Skin of body (tissue), 2 donors: ENCODE measurements around the gene UCN. TPM values are rescaled to one million over a fixed set of nuclear protein-coding genes. Genes with fewer than 3 reads are reported as not detected.
"Not testable (repeated sequence)": the region's sequence is repeated elsewhere in the genome, so short reads cannot be mapped to it uniquely, and the experiment has no call there.

Experiments used
- DNase-seq: peaks from one replicate; lab custom pipeline; 2025; lab: John Stamatoyannopoulos, UW
- total RNA-seq: library from RNA; depleted of rRNA; stranded (reverse); fragments of >200 nt; gene quantifications from one replicate; pipeline ENCODE4 v1.2.3, GENCODE V29; 2014

The UCN gene
- total RNA-seq, 1 donor from 2014 or later: 0.30 TPM

DNA sequence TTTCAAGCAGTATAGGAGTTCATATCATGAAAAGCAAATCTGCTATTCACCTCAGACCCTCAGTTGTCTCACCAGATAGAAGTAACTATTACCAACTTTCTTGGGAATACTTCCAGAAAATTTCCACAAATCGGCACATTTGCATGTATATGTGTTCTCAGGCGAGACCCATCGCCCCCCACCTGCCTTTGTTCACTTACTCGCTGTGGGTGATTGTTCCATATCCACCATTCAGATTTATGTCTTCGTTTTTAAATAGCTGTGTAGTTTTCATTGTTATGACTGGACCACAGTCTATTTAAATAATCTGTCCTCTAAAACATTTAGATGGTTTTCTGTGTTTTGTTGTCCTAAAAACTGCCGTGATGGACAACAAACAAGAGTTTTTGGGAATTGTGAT is 22.8 kb downstream of the UCN start:
- no peak for DNase-seq

- no peak for DNase-seq
Observed at GRCh38 chr2:27284996-27285395, 23.2 kb downstream of the UCN start.

- DNase-seq: no peak
Observed at GRCh38 chr2:27282892-27283291, 25.4 kb downstream of the UCN start.

DNA sequence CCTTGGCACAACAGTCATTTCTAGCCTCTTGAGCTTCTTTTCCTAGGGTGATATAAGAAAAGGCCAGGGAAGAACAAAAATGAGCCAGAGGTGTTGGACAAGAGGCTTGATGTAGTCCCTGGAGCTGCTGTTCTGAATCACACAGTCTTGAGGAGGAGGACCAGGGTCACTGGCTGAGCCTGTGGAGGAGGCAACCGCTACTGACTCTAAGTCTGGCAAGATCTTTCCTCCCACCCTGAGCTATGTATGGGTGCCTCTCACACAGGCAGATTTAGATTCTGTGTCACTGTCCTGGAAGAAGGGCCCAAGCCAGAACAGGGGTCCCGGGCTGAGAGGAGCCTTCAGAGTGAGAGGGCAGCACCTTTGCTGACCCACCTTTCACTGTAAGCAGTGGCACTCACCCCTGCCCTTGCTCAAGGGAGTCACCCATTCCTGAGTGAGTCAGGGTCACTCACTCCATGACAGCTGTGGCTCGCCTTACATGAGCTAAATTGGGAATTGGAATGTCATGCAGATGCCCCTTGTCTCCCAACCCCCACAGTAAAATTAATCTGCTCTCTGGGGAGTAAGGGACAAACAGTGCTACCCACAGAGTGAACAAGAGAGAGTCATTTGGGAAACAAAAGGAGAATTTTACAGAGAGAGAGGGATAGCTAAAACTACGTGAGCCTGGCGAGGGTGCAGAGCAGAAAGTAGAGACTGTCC is 26.2 kb downstream of the UCN start, which contains the start of gene TRIM54:
Gene TRIM54 (plus strand): TSS at position 575 of the 705 bp plus-strand sequence. CDS start 303 bp downstream, outside the sequence.
- DNase-seq: no peak

DNA sequence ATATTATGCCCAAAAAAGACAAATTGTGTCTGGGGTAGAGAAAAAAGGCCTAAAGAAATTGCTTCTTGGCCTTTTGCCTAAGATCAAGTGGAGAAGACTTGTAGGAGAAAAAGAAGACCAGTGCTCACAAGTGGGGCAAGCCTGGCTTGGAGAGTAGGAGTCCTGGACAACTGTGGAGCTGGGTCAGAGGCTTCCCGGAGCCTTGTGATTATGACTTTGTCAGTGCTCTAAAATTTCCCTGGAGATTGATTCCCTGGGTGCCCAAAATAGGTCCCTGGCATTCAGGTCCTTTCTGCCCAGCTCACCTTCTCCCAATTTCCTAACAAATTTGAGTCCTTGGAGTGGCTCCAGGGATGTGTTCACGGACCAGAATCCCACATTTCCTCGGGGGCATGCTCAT is 26.8 kb downstream of the UCN start:
- DNase-seq: no peak

DNA sequence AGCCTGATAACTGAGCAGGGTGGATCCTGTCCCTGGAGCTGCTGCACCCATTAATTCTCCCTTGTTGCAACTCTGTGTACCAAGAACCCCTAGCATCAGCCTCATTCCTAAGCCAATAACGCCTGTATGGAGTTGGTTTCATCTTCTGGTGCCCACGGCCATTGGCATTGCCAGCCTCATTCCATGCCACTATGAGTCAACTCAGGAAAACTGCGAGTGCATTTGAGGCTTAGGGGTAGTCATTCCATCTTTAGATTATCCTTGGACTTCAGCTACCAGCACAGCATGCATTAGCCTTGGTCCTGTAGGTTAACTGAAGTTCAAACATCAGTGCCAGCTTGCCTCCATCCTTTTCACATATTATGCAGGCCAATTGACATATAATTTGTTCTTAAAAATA is 27.4 kb downstream of the UCN start:
- DNase-seq: no peak

GRCh38 chr2:27278010-27278409 is 30.2 kb downstream of the UCN start:
- DNase-seq: no peak

DNA sequence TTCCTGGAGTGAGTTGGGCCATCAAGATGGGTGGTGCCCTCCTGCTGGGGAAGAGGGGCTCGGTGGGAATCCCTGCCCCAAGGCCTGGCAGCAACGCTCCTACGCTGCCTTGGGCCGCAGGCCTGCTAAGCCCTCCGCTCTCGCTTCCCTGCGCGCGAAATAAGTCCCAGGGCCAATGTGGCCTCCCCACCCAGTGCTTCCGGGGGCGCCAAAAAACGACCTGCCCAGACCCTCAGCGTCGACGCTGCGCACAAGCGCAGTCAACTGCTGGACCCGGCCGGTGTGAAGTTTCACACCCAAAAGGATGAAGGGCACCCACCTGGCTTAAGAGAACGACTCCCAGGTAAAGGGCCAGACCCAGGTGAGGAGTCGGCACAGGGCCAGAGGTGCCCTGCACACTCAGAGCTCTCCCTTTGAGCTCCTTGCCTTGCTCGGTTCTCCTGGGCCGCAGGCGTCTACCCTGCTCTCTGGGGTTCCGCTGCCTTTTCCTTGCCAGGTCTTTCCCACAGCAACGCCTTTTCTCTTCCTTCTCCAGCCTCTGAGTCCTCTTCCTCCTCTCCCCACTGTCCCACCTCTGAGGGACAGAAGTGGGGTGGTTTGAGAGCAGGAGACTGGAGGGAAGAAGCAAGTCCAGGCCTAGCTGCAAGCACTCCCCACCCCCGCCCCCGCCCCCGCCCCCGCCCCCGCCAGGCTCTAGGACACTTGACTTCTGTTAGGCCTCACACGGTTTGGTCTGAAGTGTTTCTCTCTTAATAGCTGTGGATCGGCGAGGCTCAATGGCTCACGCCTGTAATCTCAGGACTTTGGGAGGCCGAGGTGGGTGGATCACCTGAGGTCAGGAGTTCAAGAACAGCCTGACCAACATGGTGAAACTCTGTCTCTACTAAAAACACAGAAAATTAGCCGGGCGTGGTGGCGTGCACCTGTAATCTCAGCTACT is 32.8 kb downstream of the UCN start, which contains the start of gene DNAJC5G:
Gene DNAJC5G (plus strand): TSS at position 223 of the 940 bp plus-strand sequence. CDS start 1,296 bp downstream, outside the sequence.
- no peak for DNase-seq

DNA sequence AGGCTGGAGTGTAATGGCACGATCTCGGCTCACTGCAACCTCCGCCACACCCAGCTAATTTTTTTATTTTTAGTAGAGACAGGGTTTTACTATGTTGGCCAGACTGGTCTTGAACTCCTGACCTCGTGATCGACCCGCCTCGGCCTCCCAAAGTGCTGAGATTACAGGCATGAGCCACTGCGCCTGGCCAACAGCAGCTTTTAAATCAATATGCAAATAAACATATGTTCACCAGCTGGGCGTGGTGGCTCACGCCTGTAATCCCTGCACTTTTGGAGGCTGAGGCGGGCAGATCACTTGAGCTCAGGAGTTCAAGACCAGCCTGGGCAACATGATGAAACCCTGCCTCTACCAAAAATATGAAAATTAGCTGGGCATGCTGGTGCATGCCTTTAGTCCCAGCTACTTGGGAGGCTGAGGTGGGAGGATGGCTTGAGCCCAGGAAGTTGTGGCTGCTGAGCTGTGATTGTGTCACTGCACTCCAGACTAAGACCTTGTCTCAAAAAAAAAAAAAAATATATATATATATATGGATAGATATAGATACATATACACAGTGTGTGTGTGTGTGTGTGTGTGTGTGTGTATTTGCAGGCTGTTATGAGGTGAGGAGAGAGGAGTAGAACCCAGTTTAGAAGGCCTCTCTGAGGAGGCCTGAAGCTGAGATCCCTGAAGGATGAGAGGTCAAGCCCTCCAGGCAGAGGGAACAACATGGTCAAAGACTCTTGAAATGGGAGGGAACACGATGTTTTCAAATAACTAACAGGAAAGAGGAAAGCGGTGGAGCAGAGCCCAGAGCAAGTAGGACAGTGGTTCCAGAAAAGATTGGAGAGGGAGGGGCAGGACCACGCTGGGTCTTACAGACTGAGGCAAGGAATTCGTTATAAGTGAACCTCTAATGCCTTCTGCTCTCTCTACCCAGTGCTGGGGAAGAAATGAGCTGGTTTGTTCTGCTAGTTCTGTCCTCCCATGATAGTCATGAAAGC is 35.4 kb downstream of the UCN start:
- not testable (repeated sequence) for DNase-seq

GRCh38 chr2:27271631-27272340 is 36.5 kb downstream of the UCN start:
- no peak for DNase-seq

- no peak for DNase-seq
Observed at GRCh38 chr2:27270670-27271069, 37.6 kb downstream of the UCN start.

GRCh38 chr2:27270131-27270530 is 38.1 kb downstream of the UCN start:
- no peak for DNase-seq

GRCh38 chr2:27268296-27268695 is 39.9 kb downstream of the UCN start:
- DNase-seq: not testable (repeated sequence)

DNA sequence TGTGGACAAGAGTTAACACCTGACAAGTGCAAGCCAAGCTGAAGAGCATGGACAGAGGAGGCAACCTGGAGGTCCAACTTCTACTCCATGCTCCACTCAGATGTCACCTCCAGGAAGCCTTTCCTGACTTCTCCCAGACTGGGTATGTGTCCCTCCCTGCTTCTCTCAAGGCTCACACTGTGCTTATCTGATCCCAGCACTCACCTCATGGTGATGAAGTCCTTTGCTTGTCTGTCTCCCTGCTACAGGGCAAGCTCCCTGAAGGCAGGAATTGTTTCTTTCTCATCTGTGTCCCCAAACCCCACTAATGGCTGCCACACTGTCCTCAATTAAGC is 42.7 kb downstream of the UCN start:
- no peak for DNase-seq

DNA sequence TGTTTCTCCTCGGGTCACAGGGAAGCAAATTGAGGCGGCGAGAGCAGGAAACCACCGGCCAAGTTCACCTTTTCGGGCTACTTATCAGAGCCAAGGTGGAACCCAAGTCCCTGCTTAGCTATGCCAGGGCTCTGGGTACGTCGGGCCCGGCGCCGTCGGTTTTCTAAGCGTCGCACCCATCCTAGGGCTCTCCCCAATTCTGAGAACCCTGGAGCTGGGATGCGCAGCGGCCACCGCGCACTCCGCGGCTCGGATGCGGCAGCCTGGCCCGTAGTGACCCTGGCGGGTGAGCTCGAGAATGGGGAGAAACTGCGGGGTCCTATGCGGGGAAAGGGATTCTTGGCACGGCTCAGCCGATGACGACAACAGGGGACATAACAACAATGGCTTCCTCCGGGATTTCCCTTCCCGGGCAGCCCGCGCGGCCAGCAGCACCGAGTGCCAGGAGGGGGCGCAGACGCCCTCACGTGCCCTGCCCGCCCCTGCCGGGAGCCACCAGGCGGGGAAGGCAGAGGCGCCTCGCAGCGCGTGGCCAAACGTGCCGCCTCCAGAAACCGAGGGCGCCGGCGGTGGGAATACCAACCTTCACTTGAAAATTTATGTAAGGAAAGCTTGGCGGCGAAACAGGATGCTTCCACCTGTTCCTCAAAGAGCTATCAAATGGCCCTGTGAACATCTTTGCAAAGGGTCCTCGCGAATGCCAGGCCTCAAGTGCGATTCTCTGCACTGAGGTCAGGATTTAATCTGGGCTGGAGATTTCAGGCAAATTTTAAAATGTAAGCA is 43.3 kb downstream of the UCN start:
- DNase-seq: no peak

DNA sequence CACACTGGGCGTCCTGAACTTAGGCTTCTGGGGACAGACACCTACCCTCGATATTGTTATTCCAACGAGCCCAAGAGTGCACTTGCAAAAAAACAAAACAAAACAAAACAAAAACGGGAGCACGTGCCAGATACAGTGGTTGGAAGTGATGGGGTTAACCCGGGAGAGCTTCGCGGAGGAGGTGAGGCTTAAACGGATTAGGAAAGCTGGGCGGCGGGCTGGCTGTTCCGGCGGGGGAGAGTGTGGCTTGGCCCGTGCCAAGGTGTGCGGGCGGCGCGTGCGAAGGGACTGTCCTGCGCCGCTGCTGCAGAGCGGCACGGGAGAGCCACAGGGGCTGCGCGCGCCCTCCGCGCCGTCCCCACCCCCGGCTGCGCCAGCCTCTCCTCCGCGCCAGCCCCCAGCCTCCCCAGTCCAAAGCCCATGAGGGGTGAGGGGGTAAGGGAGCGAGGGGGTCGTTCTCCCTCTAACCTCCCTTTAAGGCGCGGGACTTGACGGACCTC is 43.9 kb downstream of the UCN start:
- DNase-seq: no peak

DNA sequence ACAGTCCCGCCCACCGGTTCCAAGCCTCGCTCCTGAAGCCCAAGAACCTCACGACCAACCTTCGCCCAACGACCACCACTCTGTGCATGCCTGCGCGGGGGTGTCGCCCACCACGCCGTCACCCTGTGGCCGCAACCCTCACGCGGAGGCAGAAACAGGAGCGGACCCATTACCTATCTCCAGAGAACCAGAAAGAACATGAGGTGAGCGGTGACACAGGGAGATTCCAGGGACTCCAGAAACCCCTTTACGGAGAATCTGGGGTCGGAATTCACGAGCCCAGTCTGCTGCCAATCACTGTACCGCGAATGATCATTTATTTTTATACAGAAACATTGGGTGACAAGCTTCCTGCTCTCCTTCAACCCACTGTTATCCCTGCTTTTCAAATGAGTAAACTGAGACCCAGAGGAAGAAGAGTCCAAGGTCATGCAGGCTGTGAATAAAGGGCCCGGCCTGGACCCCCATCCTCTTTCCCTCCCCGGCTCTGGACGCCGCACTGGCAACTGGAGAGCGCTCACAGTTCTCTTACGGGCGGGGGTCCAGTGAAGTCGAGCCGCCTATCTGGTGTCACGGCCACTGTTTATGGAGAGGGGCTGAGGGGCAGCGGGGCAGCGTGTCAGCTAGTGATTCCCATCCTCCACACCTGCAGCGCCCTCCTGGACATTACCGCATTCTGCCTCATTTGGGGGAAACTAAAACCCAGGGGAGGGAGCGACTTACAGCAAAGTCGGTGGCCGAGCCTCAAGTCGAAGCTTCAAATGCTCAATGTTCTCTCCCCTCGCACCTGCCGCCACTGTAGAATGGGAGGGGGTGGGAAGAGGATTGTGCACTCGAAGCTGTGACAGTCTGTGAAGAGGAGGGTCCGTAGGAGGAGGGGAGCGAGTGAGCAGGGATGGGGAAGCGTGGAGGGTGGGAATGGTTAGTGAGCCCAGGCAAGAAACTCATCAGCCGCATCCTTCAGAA is 44.7 kb downstream of the UCN start:
- DNase-seq: no peak
